ENCODE results near the gene KCNH1.

- TF ChIP-seq CTCF (IDR thresholded peaks at IDR 0.05 in 2 of 3, conservative IDR thresholded peaks at IDR 0.05 in 1 of 3; ENCODE audit: control insufficient read depth in 2 of 3, extremely low read depth in 1 of 3, insufficient read depth in 1 of 3, low read depth in 3 of 3, low read length in 3 of 3) (no peak), POLR2AphosphoS5 (IDR thresholded peaks at IDR 0.05; ENCODE audit: low read length) (no peak), NBN (IDR thresholded peaks at IDR 0.05) (no peak)
These were observed 441.2 kb downstream of the KCNH1 start for GRCh38 chr1:210692796-210693195.

All from GM12878 (cell line).